SK-N-SH (cell line): ENCODE measurements around the gene TMEM120B. TPM values are rescaled to one million over a fixed set of nuclear protein-coding genes. Genes with fewer than 3 reads are reported as not detected.

Experiments used
- CTCF ChIA-PET: fragments of 300-600, 350-600 bp; formaldehyde crosslinking; extraction: SDS; loops from one replicate; lab custom pipeline; 2021; lab: Yijun Ruan, JAX
- POLR2A ChIA-PET: fragments of 350-600 bp; sonication (Branson Sonifier 250); formaldehyde crosslinking; extraction: SDS; loops from one replicate; lab custom pipeline; 2020; ENCODE audit warnings: antibody characterized with exemption, inconsistent platforms; lab: Yijun Ruan, JAX
- DNase-seq: peaks from one replicate; pipeline ENCODE4 v3.0.0; 2012
- H2AFZ ChIP-seq: fragments of 200-600 bp; sonication (generic); 2 replicates; pipeline ENCODE4 v1.8.1; 2016; ENCODE audit warnings: antibody characterized with exemption, mild to moderate bottlenecking, low read depth
- H3F3A ChIP-seq: fragments of 200-600 bp; sonication (generic); replicated peaks from 2 replicates; pipeline ENCODE3; 2016; ENCODE audit warnings: antibody characterized with exemption, mild to moderate bottlenecking; ENCODE audit not compliant: insufficient read depth
- H3K27ac ChIP-seq, 2 experiments: fragments of 200-500 bp in 1 of 2; fragments of 200-600 bp in 1 of 2; sonication (Bioruptor generic) in 1 of 2; sonication (generic), shearing (Covaris generic) in 1 of 2; 2 replicates each; pipeline versions ENCODE4 v1.5.1 to v1.6.1; 2014 to 2016; ENCODE audit warnings: low read depth in 2 of 2, inconsistent platforms in 1 of 2, low read length in 1 of 2, mild to moderate bottlenecking in 1 of 2, mixed read lengths in 1 of 2
- H3K27me3 ChIP-seq: fragments of 200-600 bp; sonication (generic), shearing (Covaris generic); 2 replicates; pipeline ENCODE4 v1.6.1; 2016; ENCODE audit warnings: mixed run types; ENCODE audit not compliant: insufficient read depth
- H3K36me3 ChIP-seq, 2 experiments: fragments of 200-500 bp in 1 of 2; fragments of 200-600 bp in 1 of 2; sonication (Bioruptor generic) in 1 of 2; sonication (generic) in 1 of 2; replicated peaks in 1 of 2; 2 replicates each; pipeline versions ENCODE3 to v1.5.1; 2014 to 2016; ENCODE audit warnings: low read length in 1 of 2, mild to moderate bottlenecking in 1 of 2; ENCODE audit not compliant: insufficient read depth in 2 of 2, control insufficient read depth in 1 of 2
- H3K4me1 ChIP-seq, 2 experiments: fragments of 200-500 bp in 1 of 2; fragments of 200-600 bp in 1 of 2; sonication (Bioruptor generic) in 1 of 2; sonication (generic), shearing (Covaris generic) in 1 of 2; 2 replicates each; pipeline versions ENCODE4 v1.5.1 to v1.6.1; 2014 to 2016; ENCODE audit warnings: low read depth in 1 of 2, low read length in 1 of 2, mixed run types in 1 of 2; ENCODE audit not compliant: insufficient read depth in 2 of 2, control insufficient read depth in 1 of 2
- H3K4me2 ChIP-seq: fragments of 200-600 bp; sonication (generic), shearing (Covaris generic); 2 replicates; pipeline ENCODE4 v1.6.1; 2017; ENCODE audit warnings: mixed run types
- H3K4me3 ChIP-seq, 2 experiments: fragments of 200-500 bp in 1 of 2; fragments of 200-600 bp in 1 of 2; sonication (Bioruptor generic) in 1 of 2; sonication (generic), shearing (Covaris generic) in 1 of 2; 2 replicates each; pipeline versions ENCODE4 v1.5.1 to v1.8.1; 2014 to 2016; ENCODE audit warnings: low read depth in 2 of 2, inconsistent platforms in 1 of 2, low read length in 1 of 2, mild to moderate bottlenecking in 1 of 2, mixed read lengths in 1 of 2, moderate library complexity in 1 of 2
- H3K79me2 ChIP-seq: fragments of 200-600 bp; sonication (generic); 2 replicates; pipeline ENCODE4 v1.8.1; 2017; ENCODE audit warnings: mild to moderate bottlenecking; ENCODE audit not compliant: insufficient read depth
- H3K9ac ChIP-seq: fragments of 200-600 bp; sonication (generic); 2 replicates; pipeline ENCODE4 v1.6.1; 2017; ENCODE audit warnings: mixed run types
- H3K9me2 ChIP-seq: fragments of 200-600 bp; sonication (generic); 2 replicates; pipeline ENCODE4 v1.6.1; 2017; ENCODE audit warnings: mixed run types
- H3K9me3 ChIP-seq: fragments of 200-600 bp; sonication (generic); 2 replicates; pipeline ENCODE4 v1.6.1; 2017; ENCODE audit warnings: mixed run types, mild to moderate bottlenecking, moderate library complexity
- H4K20me1 ChIP-seq: fragments of 200-600 bp; sonication (generic); 2 replicates; pipeline ENCODE4 v1.6.1; 2017; ENCODE audit warnings: mild to moderate bottlenecking, mixed run types; ENCODE audit not compliant: insufficient read depth
- CHD2 ChIP-seq: fragments of 150-350 bp; IDR thresholded peaks from 2 replicates; pipeline ENCODE4 v1.6.1; 2018; ENCODE audit warnings: low read length; ENCODE audit not compliant: partially characterized antibody
- ELF1 ChIP-seq: IDR thresholded peaks from 2 replicates; pipeline ENCODE4 v1.4.0; 2012
- EP300 ChIP-seq, 2 experiments: IDR thresholded peaks; 2 replicates each; pipeline versions ENCODE4 v1.4.0 to v1.6.1; 2012; ENCODE audit warnings: borderline replicate concordance in 1 of 2, low read depth in 1 of 2, low read length in 1 of 2
- FOSL2 ChIP-seq: IDR thresholded peaks from 2 replicates; pipeline ENCODE4 v1.4.0; 2012; ENCODE audit warnings: low read depth, mild to moderate bottlenecking, moderate library complexity, borderline replicate concordance
- FOXM1 ChIP-seq: IDR thresholded peaks from 2 replicates; pipeline ENCODE4 v1.4.0; 2012; ENCODE audit warnings: low read depth, mild to moderate bottlenecking
- GATA2 ChIP-seq: sonication (generic); formaldehyde crosslinking; IDR thresholded peaks from 2 replicates; pipeline ENCODE4 v1.5.0; 2020; ENCODE audit warnings: mild to moderate bottlenecking, missing genetic modification reagents
- MXI1 ChIP-seq: IDR thresholded peaks from 2 replicates; pipeline ENCODE4 v1.6.1; 2012; ENCODE audit warnings: mild to moderate bottlenecking, low read depth, low read length, improper control_type of control experiment
- NRF1 ChIP-seq: IDR thresholded peaks from 2 replicates; pipeline ENCODE4 v1.6.1; 2012; ENCODE audit warnings: low read depth, mild to moderate bottlenecking, low read length
- POLR2AphosphoS5 ChIP-seq: IDR thresholded peaks from 2 replicates; pipeline ENCODE4 v1.6.1; 2012; ENCODE audit warnings: low read depth, low read length
- RAD21 ChIP-seq: IDR thresholded peaks from 2 replicates; pipeline ENCODE4 v1.6.1; 2012; ENCODE audit warnings: mild to moderate bottlenecking, low read length
- RXRA ChIP-seq: IDR thresholded peaks from 2 replicates; pipeline ENCODE4 v1.4.0; 2012; ENCODE audit warnings: low read depth, mild to moderate bottlenecking, borderline replicate concordance
- SIN3A ChIP-seq: IDR thresholded peaks from 2 replicates; pipeline ENCODE4 v1.6.1; 2012; ENCODE audit warnings: low read depth, mild to moderate bottlenecking, low read length, moderate library complexity, borderline replicate concordance
- SMC3 ChIP-seq: IDR thresholded peaks from 2 replicates; pipeline ENCODE4 v1.6.1; 2012; ENCODE audit warnings: low read depth, low read length, improper control_type of control experiment
- TCF12 ChIP-seq: IDR thresholded peaks from 2 replicates; pipeline ENCODE4 v1.4.0; 2012
- WGBS: methylation state at CpG from one replicate; pipeline ENCODE4 v1.1.6; 2017; ENCODE audit warnings: low lambda C conversion rate; 5-methylcytosine and 5-hydroxymethylcytosine counted together
- polyA plus RNA-seq, 3 experiments: library from polyadenylated mRNA; depleted of rRNA; stranded (reverse); fragments of >200 nt; gene quantifications; 2 replicates each; pipeline ENCODE4 v1.2.3, GENCODE V29; 2012
- TF ChIP-seq, protein P1 (sequence below): IDR thresholded peaks from 2 replicates; pipeline ENCODE4 v1.4.0; 2012; ENCODE audit warnings: low read depth, borderline replicate concordance
- TF ChIP-seq, protein P2 (sequence below): IDR thresholded peaks from 2 replicates; pipeline ENCODE4 v1.4.0; 2012; ENCODE audit warnings: low read depth
- TF ChIP-seq, protein P3 (sequence below): IDR thresholded peaks from 2 replicates; pipeline ENCODE4 v1.6.1; 2012; ENCODE audit warnings: mild to moderate bottlenecking, low read depth, low read length, moderate library complexity
- TF ChIP-seq, protein P4 (sequence below): fragments of 150-350 bp; IDR thresholded peaks from 2 replicates; pipeline ENCODE4 v1.6.1; 2016; ENCODE audit warnings: mild to moderate bottlenecking, low read depth, low read length

TMEM120B gene
- polyA plus RNA-seq, 1 of the 3 experiments (the other 2 are of a cell fraction): 15.4 TPM

DNA sequence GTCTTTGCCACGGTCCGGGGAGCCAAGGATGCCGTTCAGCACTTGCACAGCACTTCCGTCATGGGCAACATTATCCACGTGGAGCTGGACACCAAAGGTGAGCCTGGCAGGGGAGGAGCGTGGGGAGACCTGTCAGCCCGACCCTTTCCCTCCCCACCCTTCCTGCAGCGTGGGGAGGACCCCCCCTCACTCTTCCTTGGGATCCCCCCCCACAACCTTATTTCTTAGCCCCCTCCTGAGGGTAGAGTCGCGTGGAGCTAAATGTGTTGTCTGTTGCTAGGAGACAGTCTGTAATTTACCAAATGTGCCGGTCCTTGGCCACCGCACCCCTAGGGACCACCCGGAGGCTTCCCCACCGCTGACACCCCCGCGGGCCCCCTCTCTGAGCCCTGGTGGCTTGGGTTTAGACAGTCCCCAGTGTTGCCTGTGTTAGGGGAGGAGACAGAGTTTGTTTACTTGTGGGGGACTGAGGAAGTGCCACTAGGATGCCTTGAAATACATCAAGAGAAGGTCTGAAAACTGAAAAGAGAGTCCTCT is 93.5 kb downstream of the TMEM120B start:
- Histone ChIP-seq H3K4me2 (peak overlapping the region; percentile 89), H3F3A (peaks cover 26% of the 10 kb centered on the region), H3K9me3 (no peaks in the 10 kb centered on the region), H4K20me1 (peaks cover 18% of the 10 kb centered on the region), H3K4me1 (peaks cover 13 to 17% of the 10 kb centered on the region in 2 experiments; a peak in 2 of 4 replicates), H3K27ac (peak overlapping the region in 1 of 2 experiments; percentile 22; a peak in 1 of 4 replicates), H3K9me2 (no peaks in the 10 kb centered on the region), H3K27me3 (no peaks in the 10 kb centered on the region), H3K9ac (peak overlapping the region; percentile 93), H3K36me3 (peaks cover 23 to 35% of the 10 kb centered on the region in 2 experiments), H2AFZ (no peak overlapping the region), H3K4me3 (peak overlapping the region; percentile 73 to 91), H3K79me2 (peaks cover 83% of the 10 kb centered on the region)
- ChIA-PET POLR2A (interaction anchor here (1.0 to 4.0 kb wide), 2 partner anchors 8 to 11 kb away, joined by 4 to 22 read pairs; partner anchors contain the start of gene RHOF), CTCF (interaction anchor here (1.0 to 18.3 kb wide), 5 partner anchors 9 to 317 kb away, joined by 3 to 675 read pairs (median 4); partner anchors contain the start of gene RHOF)
- TF ChIP-seq SIN3A: no peak
- TF ChIP-seq, protein P1, sequence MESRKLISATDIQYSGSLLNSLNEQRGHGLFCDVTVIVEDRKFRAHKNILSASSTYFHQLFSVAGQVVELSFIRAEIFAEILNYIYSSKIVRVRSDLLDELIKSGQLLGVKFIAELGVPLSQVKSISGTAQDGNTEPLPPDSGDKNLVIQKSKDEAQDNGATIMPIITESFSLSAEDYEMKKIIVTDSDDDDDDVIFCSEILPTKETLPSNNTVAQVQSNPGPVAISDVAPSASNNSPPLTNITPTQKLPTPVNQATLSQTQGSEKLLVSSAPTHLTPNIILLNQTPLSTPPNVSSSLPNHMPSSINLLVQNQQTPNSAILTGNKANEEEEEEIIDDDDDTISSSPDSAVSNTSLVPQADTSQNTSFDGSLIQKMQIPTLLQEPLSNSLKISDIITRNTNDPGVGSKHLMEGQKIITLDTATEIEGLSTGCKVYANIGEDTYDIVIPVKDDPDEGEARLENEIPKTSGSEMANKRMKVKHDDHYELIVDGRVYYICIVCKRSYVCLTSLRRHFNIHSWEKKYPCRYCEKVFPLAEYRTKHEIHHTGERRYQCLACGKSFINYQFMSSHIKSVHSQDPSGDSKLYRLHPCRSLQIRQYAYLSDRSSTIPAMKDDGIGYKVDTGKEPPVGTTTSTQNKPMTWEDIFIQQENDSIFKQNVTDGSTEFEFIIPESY: no peak
- TF ChIP-seq, protein P2, sequence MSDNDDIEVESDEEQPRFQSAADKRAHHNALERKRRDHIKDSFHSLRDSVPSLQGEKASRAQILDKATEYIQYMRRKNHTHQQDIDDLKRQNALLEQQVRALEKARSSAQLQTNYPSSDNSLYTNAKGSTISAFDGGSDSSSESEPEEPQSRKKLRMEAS: no peak
- no peak for TF ChIP-seq CHD2
- peak; percentile 88 for TF ChIP-seq MXI1
- TF ChIP-seq GATA2 (CRISPR knock-in tag): no peak
- WGBS: 30% methylated on average over 16 of the region's 16 CpGs
- no peak for DNase-seq

DNA sequence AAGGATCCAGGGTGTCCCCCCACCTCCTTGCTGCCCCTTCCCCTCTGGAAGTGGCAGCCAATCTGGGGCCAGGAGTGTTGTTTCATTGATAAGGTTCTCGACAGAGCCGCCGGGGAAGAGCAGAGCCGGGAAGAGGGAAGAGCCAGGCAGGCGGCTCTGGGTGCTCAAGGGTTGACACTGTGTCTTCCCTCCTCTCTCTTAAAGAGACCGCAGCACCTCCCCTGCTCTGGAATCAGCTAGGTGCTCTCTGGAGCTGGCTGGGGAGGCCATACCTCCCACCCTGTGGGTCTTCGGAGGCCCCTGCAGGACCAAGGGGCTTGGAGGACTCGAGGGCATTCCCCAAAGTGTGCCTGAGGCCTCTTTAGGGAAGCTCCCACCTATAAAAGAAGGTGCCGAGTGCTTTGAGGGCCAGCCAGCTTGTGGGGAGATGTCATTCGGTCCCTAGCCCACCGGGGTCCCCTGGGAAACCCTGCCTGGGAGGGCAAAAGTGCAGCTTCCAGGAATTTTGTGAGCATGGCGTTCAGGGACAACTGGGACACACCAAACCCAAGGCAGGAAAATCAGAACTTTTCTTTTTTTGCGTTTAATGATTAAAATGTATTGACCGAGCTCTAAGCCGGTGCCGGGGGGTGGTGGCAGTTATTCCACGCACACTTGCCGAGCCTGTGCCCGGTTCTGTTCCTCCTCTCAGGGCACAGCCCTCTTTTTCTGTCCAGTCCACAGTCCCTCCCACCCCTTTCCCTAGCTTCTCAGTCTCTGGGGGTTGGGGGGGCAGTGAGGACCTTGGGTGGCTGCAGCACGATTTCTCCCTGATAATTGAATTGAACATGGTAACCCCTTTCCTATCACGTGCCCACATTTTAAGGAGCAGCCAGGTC is 94.2 kb downstream of the TMEM120B start:
- ChIA-PET CTCF (interaction anchor here (0.6 to 18.3 kb wide), 7 partner anchors 8 to 316 kb away, joined by 3 to 675 read pairs (median 4); partner anchors contain the start of gene RHOF), POLR2A (interaction anchor here (1.0 to 4.0 kb wide), 2 partner anchors 8 to 12 kb away, joined by 4 to 22 read pairs; partner anchors contain the start of gene RHOF)
- no peaks in the 10 kb centered on the region for H3K9me3 ChIP-seq
- peak overlapping the region; percentile 73 to 91 for H3K4me3 ChIP-seq
- WGBS: 65% methylated on average over 20 of the region's 21 CpGs
- H3K4me2 ChIP-seq: peak overlapping the region; percentile 89
- H3K27me3 ChIP-seq: no peaks in the 10 kb centered on the region
- peaks cover 27% of the 10 kb centered on the region for H3F3A ChIP-seq
- peaks cover 25% of the 10 kb centered on the region for H4K20me1 ChIP-seq
- H2AFZ ChIP-seq: no peak overlapping the region
- no peaks in the 10 kb centered on the region for H3K9me2 ChIP-seq
- peak overlapping the region; percentile 93 for H3K9ac ChIP-seq
- H3K27ac ChIP-seq: no peak overlapping the region
- H3K4me1 ChIP-seq: peaks cover 20 to 24% of the 10 kb centered on the region in 2 experiments; a peak in 2 of 4 replicates
- peaks cover 24 to 36% of the 10 kb centered on the region in 2 experiments for H3K36me3 ChIP-seq
- peak; percentile 55 for DNase-seq
- peaks cover 83% of the 10 kb centered on the region for H3K79me2 ChIP-seq
- TF ChIP-seq EP300 (IDR thresholded peaks at IDR 0.05; ENCODE audit: borderline replicate concordance in 1 of 2, low read depth in 1 of 2, low read length in 1 of 2) (no peak), CHD2 (no peak), ELF1 (no peak), NRF1 (no peak), RXRA (no peak), GATA2 (CRISPR knock-in tag) (no peak), FOXM1 (no peak), RAD21 (no peak), SMC3 (no peak), POLR2AphosphoS5 (no peak), FOSL2 (no peak), TCF12 (no peak)
- TF ChIP-seq, protein P3, sequence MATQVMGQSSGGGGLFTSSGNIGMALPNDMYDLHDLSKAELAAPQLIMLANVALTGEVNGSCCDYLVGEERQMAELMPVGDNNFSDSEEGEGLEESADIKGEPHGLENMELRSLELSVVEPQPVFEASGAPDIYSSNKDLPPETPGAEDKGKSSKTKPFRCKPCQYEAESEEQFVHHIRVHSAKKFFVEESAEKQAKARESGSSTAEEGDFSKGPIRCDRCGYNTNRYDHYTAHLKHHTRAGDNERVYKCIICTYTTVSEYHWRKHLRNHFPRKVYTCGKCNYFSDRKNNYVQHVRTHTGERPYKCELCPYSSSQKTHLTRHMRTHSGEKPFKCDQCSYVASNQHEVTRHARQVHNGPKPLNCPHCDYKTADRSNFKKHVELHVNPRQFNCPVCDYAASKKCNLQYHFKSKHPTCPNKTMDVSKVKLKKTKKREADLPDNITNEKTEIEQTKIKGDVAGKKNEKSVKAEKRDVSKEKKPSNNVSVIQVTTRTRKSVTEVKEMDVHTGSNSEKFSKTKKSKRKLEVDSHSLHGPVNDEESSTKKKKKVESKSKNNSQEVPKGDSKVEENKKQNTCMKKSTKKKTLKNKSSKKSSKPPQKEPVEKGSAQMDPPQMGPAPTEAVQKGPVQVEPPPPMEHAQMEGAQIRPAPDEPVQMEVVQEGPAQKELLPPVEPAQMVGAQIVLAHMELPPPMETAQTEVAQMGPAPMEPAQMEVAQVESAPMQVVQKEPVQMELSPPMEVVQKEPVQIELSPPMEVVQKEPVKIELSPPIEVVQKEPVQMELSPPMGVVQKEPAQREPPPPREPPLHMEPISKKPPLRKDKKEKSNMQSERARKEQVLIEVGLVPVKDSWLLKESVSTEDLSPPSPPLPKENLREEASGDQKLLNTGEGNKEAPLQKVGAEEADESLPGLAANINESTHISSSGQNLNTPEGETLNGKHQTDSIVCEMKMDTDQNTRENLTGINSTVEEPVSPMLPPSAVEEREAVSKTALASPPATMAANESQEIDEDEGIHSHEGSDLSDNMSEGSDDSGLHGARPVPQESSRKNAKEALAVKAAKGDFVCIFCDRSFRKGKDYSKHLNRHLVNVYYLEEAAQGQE: no peak
- TF ChIP-seq, protein P4, sequence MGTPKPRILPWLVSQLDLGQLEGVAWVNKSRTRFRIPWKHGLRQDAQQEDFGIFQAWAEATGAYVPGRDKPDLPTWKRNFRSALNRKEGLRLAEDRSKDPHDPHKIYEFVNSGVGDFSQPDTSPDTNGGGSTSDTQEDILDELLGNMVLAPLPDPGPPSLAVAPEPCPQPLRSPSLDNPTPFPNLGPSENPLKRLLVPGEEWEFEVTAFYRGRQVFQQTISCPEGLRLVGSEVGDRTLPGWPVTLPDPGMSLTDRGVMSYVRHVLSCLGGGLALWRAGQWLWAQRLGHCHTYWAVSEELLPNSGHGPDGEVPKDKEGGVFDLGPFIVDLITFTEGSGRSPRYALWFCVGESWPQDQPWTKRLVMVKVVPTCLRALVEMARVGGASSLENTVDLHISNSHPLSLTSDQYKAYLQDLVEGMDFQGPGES: no peak
